ENCODE data around the gene NFAM1.

The NFAM1 gene

DNA sequence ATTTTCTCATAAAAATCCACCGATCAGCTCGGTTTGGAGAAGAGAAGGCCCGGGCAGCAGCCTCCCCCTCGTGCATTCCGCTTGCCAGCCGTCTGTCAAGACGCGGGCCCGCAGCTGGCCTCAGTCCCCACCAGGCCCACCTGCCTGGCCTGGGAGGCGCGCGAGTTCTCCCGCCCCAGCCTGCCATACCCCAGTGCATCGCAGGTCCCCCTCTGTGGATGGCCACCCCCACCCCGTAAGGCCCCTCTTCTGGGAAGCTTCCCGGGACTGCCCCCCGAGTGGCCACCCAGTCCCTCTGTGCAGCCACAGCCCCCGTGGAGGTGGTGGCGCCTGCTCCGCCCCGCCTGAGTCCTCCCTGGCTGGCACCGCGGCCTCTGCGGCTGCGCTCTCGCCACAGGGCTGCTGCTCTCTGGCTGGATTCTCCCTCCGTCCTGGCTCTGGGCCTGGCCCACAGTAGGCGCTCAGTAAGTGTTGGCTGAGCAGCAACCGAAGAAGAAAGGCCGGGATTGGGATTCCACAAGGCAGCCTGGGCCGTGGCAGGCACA, 87.8 kb downstream of the NFAM1 start:
- Histone ChIP-seq H3K4me1 (ENCODE audit: control insufficient read depth, insufficient read depth, low read length) (peaks cover 7% of the 10 kb centered on the region), H3K9me3 (ENCODE audit: control insufficient read depth, insufficient read depth, low read depth, low read length) (no peaks in the 10 kb centered on the region), H3K36me3 (ENCODE audit: control insufficient read depth in 2 of 2, insufficient read depth in 1 of 2, low read length in 2 of 2) (no peaks in the 10 kb centered on the region), H3K4me3 (ENCODE audit: low read depth, low read length) (no peak overlapping the region), H3K27ac (ENCODE audit: extremely low read depth, low read depth, low read length) (peak overlapping the region; percentile 11; the same call in 1 of the 2 replicates)
- TF ChIP-seq ZNF473 (tag by site-specific recombination; IDR thresholded peaks at IDR 0.05) (no peak), ZBTB17 (tag by site-specific recombination; IDR thresholded peaks at IDR 0.05) (0 out of 2 replicates have a peak, but pooled peaks have one; percentile 20), KLF9 (tag by site-specific recombination; IDR thresholded peaks at IDR 0.05; ENCODE audit: low read depth) (no peak)
- ChIA-PET POLR2A (interaction anchor here (1.3 kb wide), 1 partner anchor 25 kb away, joined by 6 read pairs; no protein-coding TSS in a partner anchor), CTCF (interaction anchor here (0.6 to 0.8 kb wide), 2 partner anchors 17 to 63 kb away, joined by 3 read pairs; no protein-coding TSS in a partner anchor)

- Histone ChIP-seq H3K4me1 (ENCODE audit: control insufficient read depth, insufficient read depth, low read length) (peaks cover 7% of the 10 kb centered on the region), H3K27ac (ENCODE audit: extremely low read depth, low read depth, low read length) (no peak overlapping the region), H3K4me3 (ENCODE audit: low read depth, low read length) (peak overlapping the region; percentile 40), H3K9me3 (ENCODE audit: control insufficient read depth, insufficient read depth, low read depth, low read length) (no peaks in the 10 kb centered on the region), H3K36me3 (ENCODE audit: control insufficient read depth in 2 of 2, insufficient read depth in 1 of 2, low read length in 2 of 2) (no peaks in the 10 kb centered on the region)
- CTCF ChIA-PET: interaction anchor here (0.6 kb wide), 1 partner anchor 62 kb away, joined by 3 read pairs; no protein-coding TSS in a partner anchor
- no peak for TF ChIP-seq SP2 (tag by site-specific recombination; IDR thresholded peaks at IDR 0.05)
- TF ChIP-seq ZNF600 (tag by site-specific recombination; IDR thresholded peaks at IDR 0.05): no peak
- TF ChIP-seq ZBTB8A (tag by site-specific recombination; IDR thresholded peaks at IDR 0.05): no peak
- no peak for TF ChIP-seq ZXDB (tag by site-specific recombination; IDR thresholded peaks at IDR 0.05)
- no peak for TF ChIP-seq ZNF202 (tag by site-specific recombination; IDR thresholded peaks at IDR 0.05; ENCODE audit: borderline replicate concordance)
- POLR2A ChIA-PET: no interaction called here
Measured at GRCh38 chr22:42343531-42344081, 88.6 kb downstream of the NFAM1 start.

DNA sequence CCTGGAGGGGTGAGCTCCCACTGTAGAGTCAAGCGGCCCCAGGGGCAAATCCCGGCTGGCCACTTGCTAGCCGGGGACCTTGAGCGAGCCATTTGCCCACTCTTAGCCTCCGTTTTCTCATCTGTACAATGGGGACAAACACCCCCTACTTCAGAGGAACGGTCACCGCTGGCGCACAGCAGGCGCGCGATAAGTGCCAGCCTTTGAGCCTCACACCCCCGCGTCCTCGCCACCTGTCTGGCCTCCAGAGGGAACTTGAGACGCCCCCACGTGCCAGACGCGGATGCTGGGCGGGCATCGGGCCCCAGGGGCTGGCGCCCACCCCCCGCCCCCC, 89.1 kb downstream of the NFAM1 start:
- H3K36me3 ChIP-seq (ENCODE audit: control insufficient read depth in 2 of 2, insufficient read depth in 1 of 2, low read length in 2 of 2): no peaks in the 10 kb centered on the region
- peaks cover 7% of the 10 kb centered on the region for H3K4me1 ChIP-seq (ENCODE audit: control insufficient read depth, insufficient read depth, low read length)
- H3K4me3 ChIP-seq (ENCODE audit: low read depth, low read length): peak overlapping the region; percentile 37
- TF ChIP-seq, protein P1, sequence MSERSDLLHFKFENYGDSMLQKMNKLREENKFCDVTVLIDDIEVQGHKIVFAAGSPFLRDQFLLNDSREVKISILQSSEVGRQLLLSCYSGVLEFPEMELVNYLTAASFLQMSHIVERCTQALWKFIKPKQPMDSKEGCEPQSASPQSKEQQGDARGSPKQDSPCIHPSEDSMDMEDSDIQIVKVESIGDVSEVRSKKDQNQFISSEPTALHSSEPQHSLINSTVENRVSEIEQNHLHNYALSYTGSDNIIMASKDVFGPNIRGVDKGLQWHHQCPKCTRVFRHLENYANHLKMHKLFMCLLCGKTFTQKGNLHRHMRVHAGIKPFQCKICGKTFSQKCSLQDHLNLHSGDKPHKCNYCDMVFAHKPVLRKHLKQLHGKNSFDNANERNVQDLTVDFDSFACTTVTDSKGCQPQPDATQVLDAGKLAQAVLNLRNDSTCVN (tag by site-specific recombination; optimal IDR thresholded peaks at IDR 0.05): peak; percentile 23
- no peak for TF ChIP-seq ZNF202 (tag by site-specific recombination; IDR thresholded peaks at IDR 0.05; ENCODE audit: borderline replicate concordance)
- TF ChIP-seq ZNF433 (tag by site-specific recombination; IDR thresholded peaks at IDR 0.05; ENCODE audit: low read depth): no peak
- no peak for TF ChIP-seq ZNF626 (tag by site-specific recombination; IDR thresholded peaks at IDR 0.05)
- no peak for TF ChIP-seq ZNF555 (tag by site-specific recombination; conservative IDR thresholded peaks at IDR 0.05)
- 0 out of 2 replicates have a peak, but pooled peaks have one; percentile 24 for TF ChIP-seq ZNF335 (tag by site-specific recombination; conservative IDR thresholded peaks at IDR 0.05)
- 0 out of 2 replicates have a peak, but pooled peaks have one; percentile 31 for TF ChIP-seq ZSCAN23 (tag by site-specific recombination; IDR thresholded peaks at IDR 0.05)
- no peak for TF ChIP-seq ZNF221 (tag by site-specific recombination; IDR thresholded peaks at IDR 0.05; ENCODE audit: borderline replicate concordance)
- peak; percentile 37; the same call in 1 of the 2 replicates for TF ChIP-seq EGR2 (tag by site-specific recombination; IDR thresholded peaks at IDR 0.05; ENCODE audit: low read depth)
- TF ChIP-seq ZBTB7A (tag by site-specific recombination; IDR thresholded peaks at IDR 0.05; ENCODE audit: low read depth): no peak
- 0 out of 2 replicates have a peak, but pooled peaks have one; percentile 16 for TF ChIP-seq GLIS2 (tag by site-specific recombination; IDR thresholded peaks at IDR 0.05)
- peak; percentile 27; the same call in 1 of the 2 replicates for TF ChIP-seq SP7 (tag by site-specific recombination; IDR thresholded peaks at IDR 0.05)
- no peak for TF ChIP-seq ZNF549 (tag by site-specific recombination; IDR thresholded peaks at IDR 0.05)
- TF ChIP-seq ZIC2 (tag by site-specific recombination; IDR thresholded peaks at IDR 0.05): peak; percentile 17; the same call in 1 of the 2 replicates
- peak; percentile 73 for TF ChIP-seq BCL11B (tag by site-specific recombination; IDR thresholded peaks at IDR 0.05; ENCODE audit: low read depth)
- peak; percentile 50 for TF ChIP-seq ZBTB8A (tag by site-specific recombination; IDR thresholded peaks at IDR 0.05)
- TF ChIP-seq ZNF133 (tag by site-specific recombination; IDR thresholded peaks at IDR 0.05): 0 out of 2 replicates have a peak, but pooled peaks have one; percentile 6
- no peak for TF ChIP-seq ZNF658 (tag by site-specific recombination; IDR thresholded peaks at IDR 0.05)
- TF ChIP-seq ZNF768 (tag by site-specific recombination; IDR thresholded peaks at IDR 0.05): 0 out of 2 replicates have a peak, but pooled peaks have one; percentile 33
- TF ChIP-seq ZNF266 (tag by site-specific recombination; IDR thresholded peaks at IDR 0.05; ENCODE audit: low read depth): no peak
- peak; percentile 66; the same call in 1 of the 2 replicates for TF ChIP-seq ZFHX2 (tag by site-specific recombination; conservative IDR thresholded peaks at IDR 0.05)
- ChIA-PET POLR2A (interaction anchor here (1.7 kb wide), 1 partner anchor 26 kb away, joined by 6 read pairs; no protein-coding TSS in a partner anchor), CTCF (interaction anchor here (0.6 kb wide), 1 partner anchor 829 kb away, joined by 3 read pairs; no protein-coding TSS in a partner anchor)
- H3K27ac ChIP-seq (ENCODE audit: extremely low read depth, low read depth, low read length): no peak overlapping the region; the same call in 1 of the 2 replicates
- no peaks in the 10 kb centered on the region for H3K9me3 ChIP-seq (ENCODE audit: control insufficient read depth, insufficient read depth, low read depth, low read length)

Data from HEK293 (cell line).